GM12878 (cell line): Measurements from ENCODE around the gene DMAP1. TPM values are rescaled to one million over a fixed set of nuclear protein-coding genes. Genes with fewer than 3 reads are reported as not detected.

Experiments
- ATAC-seq: fragments of 200-7000 bp; cut with Tn5 transposase; 3 replicates; pipeline ENCODE4 v1.9.1; 2020; ENCODE audit warnings: mild to moderate bottlenecking, moderate library complexity
- BruUV-seq: library from RNA; stranded (reverse); fragments of 400-500 nt; replicated peaks from 2 replicates; lab custom pipeline; 2021; lab: Mats Ljungman, UMichigan
- CTCF ChIA-PET: fragments of 300-600 bp; sonication (Branson Sonifier 250); formaldehyde crosslinking; extraction: SDS; loops from one replicate; lab custom pipeline; 2021; ENCODE audit warnings: inconsistent platforms; lab: Yijun Ruan, JAX
- POLR2A ChIA-PET: fragments of 350-600 bp; formaldehyde crosslinking; extraction: SDS; loops from one replicate; lab custom pipeline; 2021; ENCODE audit warnings: inconsistent platforms; lab: Charles Lee
- RAD21 ChIA-PET: fragments of 300-600 bp; sonication (Branson Sonifier 250); formaldehyde crosslinking; loops from one replicate; lab custom pipeline; 2023; ENCODE audit warnings: antibody characterized with exemption; ENCODE audit not compliant: unreplicated experiment; lab: Charles Lee
- SMC1A ChIA-PET: fragments of 300-600 bp; sonication (Branson Sonifier 250); formaldehyde crosslinking; loops from one replicate; lab custom pipeline; 2023; ENCODE audit not compliant: unreplicated experiment, uncharacterized antibody; lab: Charles Lee
- DNase-seq: peaks from one replicate; pipeline ENCODE4 v3.0.0-alpha.2; 2011; ENCODE audit warnings: low read depth, low spot score
- FAIRE-seq: peaks from 3 replicates; lab custom pipeline; 2011; peaks lifted over from hg19 to GRCh38; lab: Jason Lieb, UNC
- H2AFZ ChIP-seq: 2 replicates; pipeline ENCODE4 v1.6.0; 2011; ENCODE audit warnings: low read depth, low read length, control low read depth; ENCODE audit not compliant: control insufficient read depth
- H3K27ac ChIP-seq: 2 replicates; pipeline ENCODE4 v1.5.1; 2011; ENCODE audit warnings: control low read depth; ENCODE audit not compliant: control insufficient read depth, insufficient read depth
- H3K27me3 ChIP-seq, 2 experiments: replicated peaks in 1 of 2; 2 replicates each; pipeline versions ENCODE4 v1.6.0 to v1.6.1; 2011; ENCODE audit warnings: low read length in 1 of 2; ENCODE audit not compliant: control insufficient read depth in 2 of 2, insufficient read depth in 2 of 2
- H3K36me3 ChIP-seq, 2 experiments: 2 replicates each; pipeline ENCODE4 v1.5.1; 2011; ENCODE audit warnings: low read length in 1 of 2; ENCODE audit not compliant: control insufficient read depth in 2 of 2, insufficient read depth in 2 of 2
- H3K4me1 ChIP-seq: 2 replicates; pipeline ENCODE4 v1.6.1; 2011; ENCODE audit warnings: mild to moderate bottlenecking, low read length, moderate library complexity, mixed read lengths; ENCODE audit not compliant: control insufficient read depth, insufficient read depth
- H3K4me2 ChIP-seq: 2 replicates; pipeline ENCODE4 v1.6.0; 2011; ENCODE audit warnings: control low read depth; ENCODE audit not compliant: control insufficient read depth, insufficient read depth
- H3K4me3 ChIP-seq: fragments of 200-600 bp; sonication (generic); 2 replicates; pipeline ENCODE4 v1.5.1; 2016
- H3K79me2 ChIP-seq: 2 replicates; pipeline ENCODE4 v1.6.0; 2011; ENCODE audit warnings: low read length; ENCODE audit not compliant: control insufficient read depth, insufficient read depth
- H3K9ac ChIP-seq: 2 replicates; pipeline ENCODE4 v1.8.0; 2011; ENCODE audit warnings: low read length, control low read depth, mixed read lengths; ENCODE audit not compliant: control insufficient read depth, insufficient read depth
- H3K9me3 ChIP-seq: replicated peaks from 3 replicates; pipeline ENCODE4 v1.5.1; 2011; ENCODE audit warnings: mild to moderate bottlenecking, low read length; ENCODE audit not compliant: control insufficient read depth, insufficient read depth
- H4K20me1 ChIP-seq: 2 replicates; pipeline ENCODE4 v1.6.0; 2011; ENCODE audit not compliant: control insufficient read depth, insufficient read depth
- BRCA1 ChIP-seq: IDR thresholded peaks from 2 replicates; pipeline ENCODE4 v1.6.1; 2011; ENCODE audit warnings: low read depth, low read length, improper control_type of control experiment
- CBFB ChIP-seq: IDR thresholded peaks from 2 replicates; pipeline ENCODE4 v1.6.1; 2016; ENCODE audit warnings: antibody characterized with exemption, low read depth
- DPF2 ChIP-seq: fragments of 450-650 bp; IDR thresholded peaks from 2 replicates; pipeline ENCODE4 v1.6.1; 2017; ENCODE audit warnings: mild to moderate bottlenecking
- E4F1 ChIP-seq: fragments of 450-650 bp; IDR thresholded peaks from 2 replicates; pipeline ENCODE4 v1.6.1; 2018; ENCODE audit warnings: borderline replicate concordance, mild to moderate bottlenecking; ENCODE audit not compliant: partially characterized antibody
- EZH2 ChIP-seq: IDR thresholded peaks from 2 replicates; pipeline ENCODE4 v1.6.1; 2012; ENCODE audit warnings: low read depth, mild to moderate bottlenecking, control low read depth, inconsistent platforms, low read length, borderline replicate concordance; ENCODE audit not compliant: control insufficient read depth
- FOXK2 ChIP-seq: fragments of 450-650 bp; IDR thresholded peaks from 2 replicates; pipeline ENCODE4 v1.6.1; 2017; ENCODE audit warnings: mild to moderate bottlenecking, moderate library complexity
- FOXM1 ChIP-seq: IDR thresholded peaks from 2 replicates; pipeline ENCODE4 v1.6.1; 2012; ENCODE audit warnings: low read depth, mild to moderate bottlenecking, inconsistent platforms, low read length, moderate library complexity
- HCFC1 ChIP-seq: fragments of 150-350 bp; IDR thresholded peaks from 2 replicates; pipeline ENCODE4 v1.6.1; 2014; ENCODE audit warnings: low read length
- KAT2A ChIP-seq: conservative IDR thresholded peaks from 2 replicates; pipeline ENCODE4 v1.6.1; 2011; ENCODE audit warnings: low read depth, low read length; ENCODE audit not compliant: control insufficient read depth
- KDM1A ChIP-seq: fragments of 200-600 bp; sonication (generic); IDR thresholded peaks from 2 replicates; pipeline ENCODE4 v1.6.1; 2016; ENCODE audit warnings: borderline replicate concordance
- NRF1 ChIP-seq: conservative IDR thresholded peaks from 2 replicates; pipeline ENCODE4 v1.6.1; 2011; ENCODE audit warnings: mild to moderate bottlenecking, low read depth, low read length, improper control_type of control experiment
- RFX5 ChIP-seq: IDR thresholded peaks from 2 replicates; pipeline ENCODE4 v1.6.1; 2011; ENCODE audit warnings: low read depth, low read length, improper control_type of control experiment
- SIN3A ChIP-seq: IDR thresholded peaks from 2 replicates; pipeline ENCODE4 v1.6.1; 2012; ENCODE audit warnings: low read depth, low read length, improper control_type of control experiment
- SMAD5 ChIP-seq: IDR thresholded peaks from 2 replicates; pipeline ENCODE4 v1.6.1; 2016; ENCODE audit warnings: antibody characterized with exemption, low read depth
- SMARCA5 ChIP-seq: fragments of 450-650 bp; IDR thresholded peaks from 2 replicates; pipeline ENCODE4 v1.6.1; 2017; ENCODE audit warnings: mild to moderate bottlenecking
- SUPT20H ChIP-seq: IDR thresholded peaks from 2 replicates; pipeline ENCODE4 v1.6.1; 2011; ENCODE audit warnings: low read depth, mild to moderate bottlenecking, low read length, moderate library complexity, borderline replicate concordance; ENCODE audit not compliant: control insufficient read depth
- ZSCAN29 ChIP-seq: fragments of 450-650 bp; IDR thresholded peaks from 2 replicates; pipeline ENCODE4 v1.6.1; 2017; ENCODE audit warnings: mild to moderate bottlenecking, moderate library complexity
- WGBS: methylation state at CpG from one replicate; pipeline ENCODE4 v1.1.6; 2016; ENCODE audit warnings: low lambda C conversion rate; ENCODE audit not compliant: insufficient replicate concordance, insufficient coverage; ENCODE audit errors: missing lambda C conversion rate; 5-methylcytosine and 5-hydroxymethylcytosine counted together
- in situ Hi-C: fragments of 300-500 bp; cut with MboI; formaldehyde crosslinking; loops from 9 replicates; pipeline ENCODE4 v1.14.3; 2018; ENCODE audit warnings: mixed read lengths
- intact Hi-C: fragments of 100-400 bp; cut with micrococcal nuclease; formaldehyde crosslinking; loops from one replicate; pipeline ENCODE4 v1.14.2; 2022; ENCODE audit not compliant: unreplicated experiment
- polyA plus RNA-seq, 11 experiments: library from polyadenylated mRNA; depleted of rRNA in 4 of 11; unstranded in 6 of 11; stranded (reverse) in 5 of 11; fragments of >200 nt; fragmentation: Nextera tagmentation in 4 of 11; fragmentation: Illumina TruSeq in 1 of 11; extraction: Ambion mirVana in 4 of 11; extraction: Trizol in 1 of 11; gene quantifications; 1 replicate in 1 of 11; 2 replicates in 10 of 11; pipeline versions ENCODE4 v1.2.1 to v1.2.3, GENCODE V29; 2011 to 2016; ENCODE audit warnings: inconsistent platforms in 2 of 11, missing spikeins in 2 of 11, low read depth in 1 of 11
- total RNA-seq, 4 experiments: library from RNA; depleted of rRNA in 3 of 4; stranded (reverse); fragments of >200 nt in 3 of 4; fragmentation: Illumina TruSeq in 1 of 4; extraction: Trizol in 1 of 4; gene quantifications; 2 replicates each; pipeline versions ENCODE4 v1.2.1 to v1.2.3, GENCODE V29; 2013 to 2021
- TF ChIP-seq, protein P1 (sequence below): fragments of 450-650 bp; IDR thresholded peaks from 2 replicates; pipeline ENCODE4 v1.6.1; 2017; ENCODE audit warnings: borderline replicate concordance

DMAP1 gene
- total and polyA plus RNA-seq, 10 of the 15 experiments (the other 5 are each of a cell fraction or from before 2014, with no cell fraction given), result 1.9 to 59.1 (median 37.7) TPM

DNA sequence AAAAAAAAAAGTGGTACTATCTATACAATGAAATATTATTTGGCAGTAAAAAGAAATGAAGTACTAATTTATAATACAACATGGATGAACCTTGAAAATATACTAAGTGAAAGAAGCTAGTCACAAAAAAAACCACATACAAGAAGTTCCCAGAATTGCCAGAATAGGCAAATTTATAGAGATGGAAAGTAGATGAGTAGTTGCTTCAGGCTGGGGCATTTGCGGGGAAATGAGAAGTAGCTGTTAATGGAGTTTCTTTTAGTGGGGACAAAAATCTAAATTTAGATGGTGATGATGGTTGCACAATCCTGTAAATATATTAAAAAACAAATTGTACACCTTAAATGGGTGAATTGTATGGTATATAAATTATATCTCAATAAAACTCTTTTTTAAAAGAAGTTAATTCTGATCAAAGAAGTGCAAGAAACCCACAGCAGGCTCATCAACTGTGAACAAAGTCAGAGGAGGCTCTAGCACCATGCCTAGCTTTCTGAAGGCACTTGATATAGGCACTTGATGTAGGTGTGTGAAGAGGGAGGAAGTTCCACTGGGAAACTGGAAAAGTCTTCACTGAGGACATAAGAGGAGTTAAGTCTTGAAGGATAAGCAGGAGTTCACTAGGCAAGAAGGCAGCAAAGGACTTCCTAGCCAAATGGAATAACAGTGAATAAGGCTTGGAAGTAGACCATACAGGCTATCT is 52.5 kb downstream of the DMAP1 start:
- 95% methylated on average over 1 of the region's 1 CpG for WGBS
- Histone ChIP-seq H3K27me3 (no peaks in the 10 kb centered on the region), H3K36me3 (no peaks in the 10 kb centered on the region; a peak in 1 of 4 replicates), H3K27ac (no peak overlapping the region), H4K20me1 (no peaks in the 10 kb centered on the region; the same call in 1 of the 2 replicates), H3K9ac (no peak overlapping the region), H2AFZ (no peak overlapping the region), H3K4me3 (no peak overlapping the region), H3K4me2 (no peak overlapping the region)
- intact Hi-C loops, result no loop called here
- CTCF ChIA-PET, result interaction anchor here (1.2 to 1.5 kb wide), 2 partner anchors 10 to 49 kb away, joined by 3 to 4 read pairs; no protein-coding TSS in a partner anchor
- ATAC-seq, result no peak
- no TSS peak for BruUV-seq
- TF ChIP-seq RFX5 (no peak), CBFB (no peak), NRF1 (no peak), FOXM1 (no peak), BRCA1 (no peak), KAT2A (no peak), SUPT20H (no peak), SMAD5 (no peak), SIN3A (no peak), DPF2 (no peak), FOXK2 (no peak), EZH2 (no peak), KDM1A (no peak), E4F1 (no peak), HCFC1 (no peak), ZSCAN29 (no peak), SMARCA5 (no peak)
- TF ChIP-seq, protein P1, sequence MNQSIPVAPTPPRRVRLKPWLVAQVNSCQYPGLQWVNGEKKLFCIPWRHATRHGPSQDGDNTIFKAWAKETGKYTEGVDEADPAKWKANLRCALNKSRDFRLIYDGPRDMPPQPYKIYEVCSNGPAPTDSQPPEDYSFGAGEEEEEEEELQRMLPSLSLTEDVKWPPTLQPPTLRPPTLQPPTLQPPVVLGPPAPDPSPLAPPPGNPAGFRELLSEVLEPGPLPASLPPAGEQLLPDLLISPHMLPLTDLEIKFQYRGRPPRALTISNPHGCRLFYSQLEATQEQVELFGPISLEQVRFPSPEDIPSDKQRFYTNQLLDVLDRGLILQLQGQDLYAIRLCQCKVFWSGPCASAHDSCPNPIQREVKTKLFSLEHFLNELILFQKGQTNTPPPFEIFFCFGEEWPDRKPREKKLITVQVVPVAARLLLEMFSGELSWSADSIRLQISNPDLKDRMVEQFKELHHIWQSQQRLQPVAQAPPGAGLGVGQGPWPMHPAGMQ, result no peak
- TF ChIP-seq, all 136 proteins: peak for 0
- no peaks in the 10 kb centered on the region for H3K4me1 ChIP-seq
- no peak for DNase-seq
- SMC1A ChIA-PET, result interaction anchor here (2.1 kb wide), 1 partner anchor 10 kb away, joined by 7 read pairs; no protein-coding TSS in a partner anchor
- POLR2A ChIA-PET, result no interaction called here
- RAD21 ChIA-PET, result no interaction called here
- no peak for FAIRE-seq
- no peaks in the 10 kb centered on the region for H3K9me3 ChIP-seq
- no peaks in the 10 kb centered on the region for H3K79me2 ChIP-seq
- in situ Hi-C loops, result no loop called here
